Spleen (tissue), 11 donors: Measurements from ENCODE around the gene UBE2S. TPM values are rescaled to one million over a fixed set of nuclear protein-coding genes. Genes with fewer than 3 reads are reported as not detected.
A peak's percentile ranks its signal among the peaks of the same experiment; 100 is the strongest.

ENCODE experiments used
- DNase-seq: peaks from one replicate; pipeline ENCODE4 v3.0.0-alpha.2; 2020
- H3K27ac ChIP-seq, 8 donors: fragments of 200-600 bp; sonication (generic) in 7 of 8; 1 replicate in 4 of 8; 2 replicates in 4 of 8; pipeline versions ENCODE4 v1.5.0 to v1.8.0; 2016 to 2021; ENCODE audit warnings: inconsistent platforms in 4 of 8, mild to moderate bottlenecking in 4 of 8, moderate library complexity in 1 of 8
- H3K27me3 ChIP-seq, 7 donors: fragments of 200-600 bp; sonication (generic) in 6 of 7; replicated peaks in 1 of 7; 1 replicate in 4 of 7; 2 replicates in 3 of 7; pipeline versions ENCODE4 v1.5.0 to v1.8.0; 2016 to 2021; ENCODE audit warnings: inconsistent platforms in 3 of 7, mild to moderate bottlenecking in 1 of 7
- H3K36me3 ChIP-seq, 6 donors: fragments of 200-600 bp; sonication (generic) in 5 of 6; 1 replicate in 4 of 6; 2 replicates in 2 of 6; pipeline versions ENCODE4 v1.5.0 to v1.8.0; 2016 to 2021; ENCODE audit warnings: inconsistent platforms in 2 of 6
- H3K4me1 ChIP-seq, 6 donors: fragments of 200-600 bp; sonication (generic) in 5 of 6; 1 replicate in 3 of 6; 2 replicates in 3 of 6; pipeline versions ENCODE4 v1.5.0 to v1.8.0; 2016 to 2021; ENCODE audit warnings: inconsistent platforms in 3 of 6
- H3K4me3 ChIP-seq, 8 donors: fragments of 200-600 bp; sonication (generic) in 7 of 8; 1 replicate in 4 of 8; 2 replicates in 4 of 8; pipeline versions ENCODE4 v1.5.0 to v1.8.0; 2016 to 2021; ENCODE audit warnings: inconsistent platforms in 4 of 8, mild to moderate bottlenecking in 4 of 8, moderate library complexity in 2 of 8
- H3K9me3 ChIP-seq, 8 donors: fragments of 200-600 bp; sonication (generic) in 7 of 8; 1 replicate in 4 of 8; 2 replicates in 4 of 8; pipeline versions ENCODE4 v1.5.0 to v1.8.0; 2016 to 2021; ENCODE audit warnings: inconsistent platforms in 4 of 8
- POLR2A ChIP-seq, 3 donors: fragments of 450-650 bp; IDR thresholded peaks; one replicate each; pipeline ENCODE4 v1.5.1; 2017; ENCODE audit warnings: antibody characterized with exemption in 3 of 3, mild to moderate bottlenecking in 1 of 3
- POLR2AphosphoS5 ChIP-seq, 3 donors: sonication (generic); formaldehyde crosslinking; IDR thresholded peaks; one replicate each; pipeline ENCODE4 v1.5.1; 2017; ENCODE audit warnings: antibody characterized with exemption in 3 of 3
- WGBS, 5 donors: extraction: QIAGEN DNeasy Blood & Tissue Kit in 3 of 5; methylation state at CpG; one replicate each; pipeline versions ENCODE4 v1.1.5 to v1.1.7; 2013 to 2018; 5-methylcytosine and 5-hydroxymethylcytosine counted together
- intact Hi-C: fragments of 100-400 bp; cut with DNase I; formaldehyde crosslinking; loops from one replicate; pipeline ENCODE4 v1.15.0; 2023; ENCODE audit warnings: low total_unique reads
- polyA plus RNA-seq, 3 donors: library from polyadenylated mRNA; stranded (reverse); fragments of 200-250 nt; gene quantifications; one replicate each; pipeline ENCODE4 v1.2.1, GENCODE V29; 2013
- total RNA-seq, 7 donors: library from RNA; depleted of rRNA in 3 of 7; stranded (reverse); fragments of >200 nt in 3 of 7; fragmentation: NEBNext Ultra II Directional in 4 of 7; extraction: Animal tissue kit (Norgen Biotek cat#: 25700) in 4 of 7; gene quantifications; one replicate each; pipeline versions ENCODE4 v1.1.0 to v1.2.1, GENCODE V29; 2016 to 2021
- TF ChIP-seq, protein P1 (sequence below), 11 experiments: fragments of 200-600 bp in 7 of 11; fragments of 450-650 bp in 4 of 11; sonication (generic) in 4 of 11; IDR thresholded peaks in 8 of 11; conservative IDR thresholded peaks in 3 of 11; 1 replicate in 7 of 11; 2 replicates in 4 of 11; pipeline versions ENCODE4 v1.4.0 to v1.8.0; 2016 to 2021; ENCODE audit warnings: antibody characterized with exemption in 11 of 11, inconsistent platforms in 4 of 11, mild to moderate bottlenecking in 1 of 11
- donor health status: healthy with polysubstance abuse.
- donor health status: DM: no; HTN: no; CAD: no; lungs with moderate emphysema.
- donor health status: DM: no; HTN: no; CAD: no.
- donor health status: Bipolar disorder and iron deficiency.
- donor health status: healthy.
- donor health status: DM: no; HTN: no; CAD: no.
- donor health status: DM: yes; HTN: yes; CAD: no.

UBE2S gene
- total and polyA plus RNA-seq, 10 donors: 4.9 to 40.8 (median 19.5) TPM

- TF ChIP-seq POLR2AphosphoS5 (IDR thresholded peaks at IDR 0.05) (no peak), POLR2A (IDR thresholded peaks at IDR 0.05) (no peak)
- TF ChIP-seq, protein P1, sequence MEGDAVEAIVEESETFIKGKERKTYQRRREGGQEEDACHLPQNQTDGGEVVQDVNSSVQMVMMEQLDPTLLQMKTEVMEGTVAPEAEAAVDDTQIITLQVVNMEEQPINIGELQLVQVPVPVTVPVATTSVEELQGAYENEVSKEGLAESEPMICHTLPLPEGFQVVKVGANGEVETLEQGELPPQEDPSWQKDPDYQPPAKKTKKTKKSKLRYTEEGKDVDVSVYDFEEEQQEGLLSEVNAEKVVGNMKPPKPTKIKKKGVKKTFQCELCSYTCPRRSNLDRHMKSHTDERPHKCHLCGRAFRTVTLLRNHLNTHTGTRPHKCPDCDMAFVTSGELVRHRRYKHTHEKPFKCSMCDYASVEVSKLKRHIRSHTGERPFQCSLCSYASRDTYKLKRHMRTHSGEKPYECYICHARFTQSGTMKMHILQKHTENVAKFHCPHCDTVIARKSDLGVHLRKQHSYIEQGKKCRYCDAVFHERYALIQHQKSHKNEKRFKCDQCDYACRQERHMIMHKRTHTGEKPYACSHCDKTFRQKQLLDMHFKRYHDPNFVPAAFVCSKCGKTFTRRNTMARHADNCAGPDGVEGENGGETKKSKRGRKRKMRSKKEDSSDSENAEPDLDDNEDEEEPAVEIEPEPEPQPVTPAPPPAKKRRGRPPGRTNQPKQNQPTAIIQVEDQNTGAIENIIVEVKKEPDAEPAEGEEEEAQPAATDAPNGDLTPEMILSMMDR (IDR thresholded peaks at IDR 0.05 in 8 of 11, conservative IDR thresholded peaks at IDR 0.05 in 3 of 11): no peak
- Histone ChIP-seq H3K36me3 (no peaks in the 10 kb centered on the region), H3K27ac (no peak overlapping the region), H3K27me3 (peaks cover 7 to 100% (median 88%) of the 10 kb centered on the region in 7 donors), H3K4me1 (peaks cover 11 to 35% (median 26%) of the 10 kb centered on the region in 6 donors), H3K4me3 (peak overlapping the region in 1 of 8 donors; percentile 21), H3K9me3 (no peaks in the 10 kb centered on the region)
- 7 to 15% (median 11%) methylated on average over 36 to 39 of the region's 39 CpGs for WGBS, 5 donors
- DNase-seq: no peak
- intact Hi-C loops: no loop called here
Observed at GRCh38 chr19:55440411-55441105, 33.0 kb upstream of the UBE2S start.

DNA sequence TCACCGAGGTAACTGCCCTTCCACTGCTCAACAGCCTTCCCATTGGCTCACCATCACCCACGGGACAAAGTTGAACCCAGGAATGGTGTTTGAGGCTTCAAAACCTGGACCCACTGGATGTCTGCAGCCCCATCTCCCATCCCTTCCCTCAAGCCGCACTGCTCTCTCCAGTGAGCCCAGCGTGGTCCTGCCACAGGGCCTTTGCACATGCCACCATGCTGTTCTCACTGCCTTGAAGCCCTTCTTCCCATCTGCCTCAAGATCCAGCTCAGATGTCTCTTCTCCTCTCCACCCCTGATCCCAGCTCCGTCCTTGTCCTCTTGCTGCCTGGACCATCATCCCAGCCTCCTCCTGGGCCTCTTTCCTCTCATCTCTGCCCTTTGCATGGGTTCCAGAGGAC lies 31.5 kb upstream of the UBE2S start:
- Histone ChIP-seq H3K36me3 (no peaks in the 10 kb centered on the region), H3K4me3 (no peak overlapping the region), H3K4me1 (peaks cover 11 to 35% (median 26%) of the 10 kb centered on the region in 6 donors), H3K9me3 (no peaks in the 10 kb centered on the region), H3K27me3 (peaks cover 7 to 90% (median 73%) of the 10 kb centered on the region in 7 donors), H3K27ac (no peak overlapping the region)
- TF ChIP-seq, protein P1 (IDR thresholded peaks at IDR 0.05 in 8 of 11, conservative IDR thresholded peaks at IDR 0.05 in 3 of 11): no peak
- TF ChIP-seq POLR2A (IDR thresholded peaks at IDR 0.05) (no peak), POLR2AphosphoS5 (IDR thresholded peaks at IDR 0.05) (no peak)
- intact Hi-C loops: no loop called here
- no peak for DNase-seq
- 69 to 80% (median 75%) methylated on average over 5 of the region's 5 CpGs for WGBS, 5 donors

GRCh38 chr19:55437410-55437809 lies 29.8 kb upstream of the UBE2S start:
- Histone ChIP-seq H3K36me3 (no peaks in the 10 kb centered on the region), H3K4me1 (peaks cover 11 to 26% (median 24%) of the 10 kb centered on the region in 6 donors), H3K4me3 (no peak overlapping the region), H3K27ac (no peak overlapping the region), H3K9me3 (no peaks in the 10 kb centered on the region), H3K27me3 (peaks cover 10 to 90% (median 74%) of the 10 kb centered on the region in 7 donors)
- DNase-seq: no peak
- WGBS, 5 donors: 2 to 5% (median 3%) methylated on average over 12 to 17 of the region's 17 CpGs
- intact Hi-C loops: no loop called here
- TF ChIP-seq, protein P1 (IDR thresholded peaks at IDR 0.05 in 8 of 11, conservative IDR thresholded peaks at IDR 0.05 in 3 of 11): no peak
- TF ChIP-seq POLR2A (IDR thresholded peaks at IDR 0.05) (no peak), POLR2AphosphoS5 (IDR thresholded peaks at IDR 0.05) (no peak)

DNA sequence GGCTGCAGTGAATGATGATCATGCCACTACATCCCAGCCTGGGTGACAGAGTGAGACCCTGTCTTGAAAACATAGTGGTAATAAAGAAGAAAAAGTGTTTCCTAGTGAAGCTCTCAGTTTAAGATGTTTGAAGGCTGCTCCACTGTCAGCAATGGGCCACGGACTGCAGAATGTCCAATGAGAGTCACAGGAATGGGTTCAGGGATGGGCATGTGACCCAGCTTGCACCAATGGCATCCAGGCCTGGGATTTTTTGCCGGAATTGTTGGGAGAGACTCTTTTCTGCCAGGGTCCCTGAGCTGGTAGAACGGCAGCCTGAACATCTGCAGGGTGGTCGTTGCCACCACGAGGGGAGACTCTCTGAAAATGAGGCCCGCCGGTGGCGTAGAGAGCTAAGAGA lies 29.3 kb upstream of the UBE2S start:
- peaks cover 11 to 20% (median 18%) of the 10 kb centered on the region in 6 donors for H3K4me1 ChIP-seq
- H3K9me3 ChIP-seq: no peaks in the 10 kb centered on the region
- TF ChIP-seq POLR2AphosphoS5 (IDR thresholded peaks at IDR 0.05) (no peak), POLR2A (IDR thresholded peaks at IDR 0.05) (no peak)
- TF ChIP-seq, protein P1 (IDR thresholded peaks at IDR 0.05 in 8 of 11, conservative IDR thresholded peaks at IDR 0.05 in 3 of 11): no peak
- 44 to 52% (median 50%) methylated on average over 8 of the region's 8 CpGs for whole genome bisulfite sequencing, 5 donors
- DNase-seq: no peak
- H3K4me3 ChIP-seq: no peak overlapping the region
- H3K36me3 ChIP-seq: no peaks in the 10 kb centered on the region
- H3K27ac ChIP-seq: no peak overlapping the region
- peaks cover 10 to 90% (median 74%) of the 10 kb centered on the region in 7 donors for H3K27me3 ChIP-seq
- intact Hi-C loops: no loop called here
